MV-4-11 (cell line): ENCODE data around the gene SLC9C2.
"Not testable (repeated sequence)": the region's sequence is repeated elsewhere in the genome, so short reads cannot be mapped to it uniquely, and the experiment has no call there.

Experiments
- DNase-seq: peaks from one replicate; lab custom pipeline; 2025; lab: John Stamatoyannopoulos, UW

SLC9C2 gene, protein sequence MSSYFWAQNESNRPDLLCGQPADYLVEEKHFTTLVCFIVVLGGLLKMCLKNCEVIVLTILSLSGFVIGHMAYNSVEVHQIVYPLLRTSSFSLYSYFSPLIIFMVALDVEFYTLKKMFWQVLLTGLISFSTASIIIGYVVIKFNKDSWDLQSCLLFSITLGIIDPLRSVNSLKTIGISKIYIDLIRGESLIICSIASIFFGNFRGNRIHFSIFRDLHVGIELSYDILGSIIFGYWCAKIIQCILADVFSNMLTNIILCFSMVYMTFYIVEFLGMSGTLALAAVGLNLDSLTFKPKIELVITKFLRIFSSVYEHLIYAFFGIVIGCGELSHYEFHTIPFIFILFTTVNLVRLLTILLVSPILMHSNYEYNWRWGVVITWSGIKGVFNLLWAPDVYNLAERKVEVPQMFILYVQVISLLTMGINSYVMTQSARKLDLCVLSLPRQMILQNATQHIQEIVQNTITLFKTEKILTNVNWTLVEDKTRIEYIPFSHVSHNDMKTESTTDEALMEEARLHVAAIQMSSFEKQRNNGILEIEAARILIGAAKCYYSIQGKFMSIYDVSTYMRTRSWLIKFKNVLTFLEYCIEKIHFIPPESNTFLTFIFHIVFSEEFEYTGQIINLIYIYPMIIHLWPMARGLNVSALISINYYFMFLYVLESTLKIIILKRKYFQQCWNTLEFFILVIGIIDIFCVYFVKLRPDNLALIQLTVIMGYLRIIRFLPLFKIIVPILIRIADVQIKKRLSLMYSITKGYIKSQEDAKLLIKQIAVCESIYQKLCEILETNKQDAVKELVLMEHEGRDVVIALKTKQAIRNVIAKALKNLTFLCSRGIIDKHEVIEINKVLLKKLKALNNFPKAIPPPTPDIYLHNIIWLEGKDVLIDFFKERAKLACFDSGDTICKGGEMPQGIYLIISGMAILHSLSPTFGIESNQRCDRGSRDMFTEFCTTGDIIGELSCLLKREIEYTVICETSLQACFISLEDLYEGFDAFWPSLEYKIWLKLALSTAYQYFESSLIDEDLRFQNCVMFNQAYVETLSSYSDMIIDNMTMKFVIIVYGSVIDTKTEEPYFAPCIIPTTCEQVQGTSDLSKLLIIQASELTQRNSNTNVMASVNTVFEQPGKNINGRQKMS

DNA sequence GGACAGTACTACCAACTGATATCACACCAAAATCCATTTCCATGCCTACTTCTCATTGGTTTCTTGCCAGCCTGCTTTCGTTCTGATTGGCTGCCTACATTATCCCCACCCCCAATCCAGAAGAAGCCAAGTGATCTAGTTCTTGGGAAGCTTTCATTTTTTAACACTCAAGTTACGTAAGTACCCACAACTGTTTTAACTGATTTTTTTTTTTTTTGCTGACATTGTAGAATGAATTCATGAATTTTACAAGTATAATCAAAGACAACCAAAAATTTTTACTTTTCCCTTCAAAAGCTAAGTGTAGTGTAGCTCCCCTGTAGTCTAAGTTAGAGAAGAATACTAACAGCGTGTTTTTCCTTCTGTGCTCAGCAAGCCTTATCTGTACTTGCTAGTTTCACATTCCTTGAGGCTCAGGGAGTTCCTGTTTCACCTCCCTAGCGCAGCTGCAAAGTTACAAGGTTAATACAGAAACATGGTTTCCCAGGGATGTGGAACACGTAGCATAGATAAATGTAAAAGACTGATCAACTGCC is at the start of gene SLC9C2:
Gene SLC9C2, minus strand, starts transcription at position 17 of the 536 bp plus-strand sequence. CDS start 1,296 bp downstream, outside the sequence.
- peak; percentile 91 for DNase-seq

DNA sequence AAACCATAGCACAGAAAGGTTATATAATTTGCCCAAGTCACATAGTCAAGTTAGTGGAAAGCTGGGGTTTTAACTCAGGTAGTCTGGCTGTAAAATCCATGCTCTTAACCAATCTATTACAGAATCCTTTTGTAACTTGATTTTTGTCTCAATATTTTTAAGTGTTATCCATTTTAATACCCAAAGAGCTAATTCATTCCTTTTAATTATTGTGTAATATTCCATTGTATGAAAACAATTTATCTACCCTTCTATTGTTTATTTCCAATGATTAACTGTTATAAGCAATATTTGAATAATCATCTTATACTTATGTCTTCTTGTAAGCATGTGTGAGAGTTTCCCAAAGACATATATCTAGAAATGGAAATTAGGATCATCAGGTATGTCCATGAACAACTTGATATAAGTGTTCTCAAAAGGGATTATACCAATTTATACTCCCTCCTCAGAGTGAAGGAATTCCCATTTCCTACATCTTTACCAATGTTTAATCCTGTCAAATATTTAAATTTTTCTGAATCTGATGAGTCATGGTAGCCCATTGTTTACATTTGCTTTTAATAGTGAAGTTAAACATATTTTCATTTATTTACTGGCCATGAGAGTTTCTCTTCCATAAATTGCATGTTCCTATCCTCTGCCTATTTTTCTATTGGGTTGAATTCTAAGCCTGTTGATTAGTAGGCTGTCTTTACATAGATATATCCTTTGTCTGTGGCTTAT is 46.2 kb upstream of the SLC9C2 start:
- DNase-seq: no peak

DNA sequence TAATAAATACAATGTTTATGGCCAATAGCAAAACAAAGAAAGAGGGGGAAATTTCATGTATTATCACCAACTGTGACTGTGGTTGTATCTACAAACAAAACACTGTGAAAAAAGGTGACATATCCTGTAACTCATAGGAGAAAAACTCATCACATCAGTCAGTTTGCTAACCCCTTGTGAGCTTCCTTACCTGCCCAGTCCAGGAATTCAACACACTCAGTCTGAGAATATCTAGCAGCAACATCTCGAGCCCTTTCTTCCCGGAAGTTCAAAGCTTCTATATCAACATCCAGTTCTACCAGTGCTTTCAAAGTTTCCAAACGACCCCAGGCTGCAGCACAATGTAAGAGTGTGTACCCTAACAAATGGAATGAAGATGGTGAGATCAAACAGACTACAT is 43.8 kb upstream of the SLC9C2 start:
- DNase-seq: no peak

DNA sequence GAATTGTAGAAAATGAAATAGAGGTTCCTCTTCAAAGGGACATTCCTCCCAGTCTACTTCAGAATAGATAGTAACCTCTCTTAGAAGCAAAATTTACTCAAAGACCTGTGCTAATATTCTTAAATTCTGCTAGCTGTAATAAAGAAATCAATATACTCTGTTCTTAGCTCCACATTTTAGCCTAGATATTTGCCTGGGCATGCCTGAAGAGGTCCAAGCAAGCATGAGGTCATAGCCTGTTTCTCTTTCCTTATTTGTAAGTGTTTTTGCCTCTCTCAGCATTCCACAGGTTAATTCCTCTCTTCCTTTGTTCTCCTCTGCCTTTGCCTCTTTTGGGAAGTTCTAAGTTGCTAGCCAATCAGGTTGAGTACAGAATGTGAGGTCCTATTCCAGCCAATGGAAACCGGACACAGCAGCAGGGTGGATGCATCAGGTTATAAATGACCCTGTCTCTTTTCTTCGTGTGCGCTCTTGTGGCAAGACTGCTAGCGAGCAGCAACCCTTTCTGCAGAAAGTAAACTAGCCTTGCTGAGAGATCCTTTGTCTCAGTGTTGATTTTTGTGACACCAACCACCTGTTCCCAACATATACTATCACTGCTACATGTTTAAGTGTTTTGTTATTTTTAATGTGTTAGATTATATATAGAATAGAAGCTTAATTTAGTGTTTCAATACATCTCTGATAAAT is 39.7 kb upstream of the SLC9C2 start:
- not testable (repeated sequence) for DNase-seq

DNA sequence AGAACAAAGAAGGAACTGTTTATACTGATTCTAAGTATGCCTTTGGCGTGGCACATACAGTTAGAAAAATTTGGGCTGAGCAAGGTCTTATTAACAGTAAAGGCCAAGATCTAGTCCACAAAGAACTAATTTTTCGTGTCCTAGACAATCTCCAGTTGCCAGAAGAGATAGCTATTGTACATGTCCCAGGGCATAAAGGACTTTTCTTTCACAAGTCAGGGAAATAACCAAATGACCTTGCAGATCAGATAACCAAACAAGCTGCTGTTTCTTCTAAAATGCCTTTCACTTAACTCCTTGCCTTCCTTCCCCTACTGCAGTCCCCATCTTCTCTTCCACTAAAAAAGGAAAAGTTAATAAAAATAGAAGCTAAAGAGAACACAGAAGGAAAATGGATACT is 36.2 kb upstream of the SLC9C2 start:
- DNase-seq: no peak

DNA sequence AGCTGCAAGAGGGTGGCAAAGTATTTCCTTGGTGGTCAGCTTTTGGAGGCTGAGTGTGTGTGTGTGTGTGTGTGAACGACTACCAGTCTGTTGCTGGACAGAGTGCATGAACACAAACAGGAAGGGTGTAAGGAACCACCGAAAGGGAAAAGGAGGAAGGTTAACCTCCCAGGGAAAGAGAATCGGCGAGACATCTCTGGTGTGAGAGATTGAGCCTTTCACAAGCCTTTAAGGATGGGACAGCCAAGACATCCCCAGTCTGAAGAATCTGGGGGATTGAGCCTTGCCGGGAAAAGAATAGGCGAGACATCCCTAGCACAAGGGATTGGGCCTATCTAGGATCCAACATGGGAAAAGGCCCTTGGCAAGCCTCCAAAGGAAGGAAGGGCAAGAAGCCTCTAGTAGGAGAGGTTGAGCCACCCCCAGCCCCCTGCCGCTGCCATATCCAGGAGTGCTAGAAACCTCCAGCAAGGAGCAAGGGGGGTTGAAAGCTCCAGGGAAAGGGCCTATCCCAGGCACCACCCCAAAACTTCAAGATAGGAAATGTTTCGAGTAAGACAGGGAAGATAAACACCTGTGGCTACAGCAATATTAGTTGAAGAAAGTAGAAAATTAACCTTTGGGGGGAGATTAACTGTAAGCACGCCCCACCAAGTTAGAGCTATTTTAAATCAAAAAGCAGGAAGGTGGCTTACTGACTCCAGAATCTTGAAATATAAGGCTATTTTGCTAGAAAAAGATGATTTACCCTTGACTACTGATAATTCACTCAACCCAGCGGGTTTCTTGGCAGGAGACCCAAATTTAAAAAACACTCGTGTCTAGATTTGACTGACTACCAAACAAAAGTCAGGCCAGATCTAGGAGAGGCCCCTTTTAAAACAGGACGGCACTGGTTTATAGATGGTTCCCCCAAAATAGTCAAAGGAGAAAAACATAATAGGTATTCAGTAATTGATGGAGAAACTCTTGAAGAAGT is 35.5 kb upstream of the SLC9C2 start:
- no peak for DNase-seq

DNA sequence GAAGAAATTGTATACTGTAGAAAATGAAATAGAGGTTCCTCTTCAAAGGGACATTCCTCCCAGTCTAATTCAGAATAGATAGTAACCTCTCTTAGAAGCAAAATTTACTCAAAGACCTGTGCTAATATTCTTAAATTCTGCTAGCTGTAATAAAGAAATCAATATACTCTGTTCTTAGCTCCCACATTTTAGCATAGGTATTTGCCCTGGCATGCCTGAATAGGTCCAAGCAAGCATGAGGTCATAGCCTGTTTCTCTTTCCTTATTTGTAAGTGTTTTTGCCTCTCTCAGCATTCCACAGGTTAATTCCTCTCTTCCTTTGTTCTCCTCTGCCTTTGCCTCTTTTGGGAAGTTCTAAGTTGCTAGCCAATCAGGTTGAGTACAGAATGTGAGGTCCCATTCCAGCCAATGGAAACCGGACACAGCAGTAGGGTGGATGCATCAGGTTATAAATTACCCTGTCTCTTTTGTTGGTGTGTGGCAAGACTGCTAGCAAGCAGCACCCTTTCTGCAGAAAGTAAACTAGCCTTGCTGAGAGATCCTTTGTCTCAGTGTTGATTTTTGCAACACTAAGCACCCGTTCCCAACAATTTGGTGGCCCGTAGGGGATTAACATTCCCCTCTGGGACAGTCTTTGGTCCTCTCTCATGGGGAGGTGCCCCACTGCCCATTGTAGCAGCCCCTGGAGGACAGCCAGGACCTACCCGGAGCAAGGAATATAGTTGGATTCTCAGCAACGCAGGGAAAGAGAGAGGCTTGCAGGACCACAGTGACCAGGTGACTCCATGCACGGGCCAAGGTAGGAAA is 34.6 kb upstream of the SLC9C2 start:
- not testable (repeated sequence) for DNase-seq

DNA sequence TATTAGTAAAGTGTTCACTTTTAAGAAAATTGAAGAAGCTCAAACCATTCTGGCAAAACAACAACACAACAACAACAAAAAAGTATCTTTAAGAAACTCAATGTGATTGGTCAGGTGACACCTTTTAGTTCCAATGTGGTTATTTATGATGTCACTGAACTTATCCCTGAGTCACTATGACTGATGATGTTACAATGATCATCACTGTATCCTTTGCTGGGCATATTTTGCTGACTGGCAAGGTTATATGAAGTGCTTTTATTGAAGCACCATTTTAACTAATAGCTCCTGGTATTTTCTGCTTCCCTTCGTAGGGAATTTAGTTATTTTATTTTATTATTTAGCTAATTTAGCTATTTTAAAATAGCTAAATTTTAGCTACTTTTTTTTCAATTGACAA is 32.2 kb upstream of the SLC9C2 start, which contains the start of gene TEX50:
Gene TEX50, plus strand, starts transcription at position 223 of the 400 bp plus-strand sequence. CDS start 184 bp downstream, outside the sequence.
- no peak for DNase-seq

DNA sequence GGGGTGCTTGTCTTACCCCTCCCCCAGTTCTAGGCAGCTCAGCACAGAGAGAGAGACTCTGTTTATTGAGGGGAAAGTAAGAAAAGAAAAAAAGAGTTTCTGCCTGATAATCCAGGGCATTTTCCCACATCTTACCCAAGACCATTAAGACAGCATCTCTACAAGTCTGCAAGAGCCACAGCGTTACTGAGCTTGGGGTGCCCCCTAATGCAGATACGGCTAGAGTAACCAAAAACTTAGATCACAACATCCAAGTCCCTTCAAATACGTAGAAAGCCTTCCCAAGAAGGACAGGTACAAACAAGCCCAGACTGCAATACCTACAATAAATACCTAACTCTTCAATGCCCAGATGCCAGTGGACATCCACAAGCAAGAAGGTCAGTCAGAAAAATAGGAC is 26.0 kb upstream of the SLC9C2 start:
- DNase-seq: no peak

DNA sequence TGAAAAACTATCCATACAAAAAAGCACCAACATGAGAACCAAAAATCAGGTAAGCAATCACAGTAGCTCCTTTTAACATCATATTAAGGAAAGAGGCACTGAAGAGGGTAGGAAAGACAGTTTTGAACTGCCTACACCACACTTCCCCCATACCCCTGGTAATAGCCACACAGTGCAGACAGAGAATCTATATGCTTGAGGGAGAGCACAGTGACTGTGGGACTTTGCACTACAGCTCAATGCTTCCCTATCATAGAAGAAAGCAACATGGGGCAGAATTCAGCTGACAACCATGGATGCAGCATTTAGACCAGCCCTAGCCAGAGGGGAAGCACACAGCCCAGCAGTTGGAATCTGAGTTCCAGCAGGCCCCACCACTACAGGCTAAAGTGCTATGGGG is 24.4 kb upstream of the SLC9C2 start:
- DNase-seq: no peak

DNA sequence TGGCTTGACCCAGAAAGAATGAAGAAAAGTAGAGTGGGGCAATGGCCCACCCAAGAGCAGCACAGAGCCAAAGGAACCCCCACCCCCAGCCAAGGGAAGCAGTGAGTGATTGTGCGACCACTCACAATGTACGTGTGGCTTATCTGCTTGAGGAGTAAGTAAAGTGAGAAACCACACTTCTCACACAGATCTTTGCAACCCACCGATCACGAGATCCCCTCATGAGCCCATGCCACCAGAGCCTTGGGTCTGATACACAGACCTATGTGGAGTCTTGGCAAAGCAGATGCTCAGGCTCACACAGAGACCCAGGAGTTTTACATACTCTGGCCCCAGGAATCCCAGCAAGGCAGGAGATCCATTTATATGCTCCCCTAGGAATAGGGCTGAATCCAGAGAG is 14.0 kb upstream of the SLC9C2 start:
- no peak for DNase-seq

DNA sequence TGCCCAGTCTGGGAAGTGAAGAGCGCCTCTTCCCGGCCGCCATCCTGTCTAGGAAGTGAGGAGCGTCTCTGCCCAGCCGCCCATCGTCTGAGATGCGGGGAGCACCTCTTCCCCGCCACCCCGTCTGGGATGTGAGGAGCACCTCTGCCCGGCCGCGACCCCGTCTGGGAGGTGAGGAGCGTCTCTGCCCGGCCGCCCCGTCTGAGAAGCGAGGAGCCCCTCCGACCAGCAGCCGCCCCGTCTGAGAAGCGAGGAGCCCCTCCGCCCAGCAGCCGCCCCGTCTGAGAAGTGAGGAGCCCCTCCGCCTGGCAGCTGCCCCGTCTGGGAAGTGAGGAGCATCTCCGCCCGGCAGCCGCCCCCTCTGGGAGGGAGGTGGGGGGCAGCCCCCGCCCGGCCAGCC is 10.2 kb upstream of the SLC9C2 start:
- not testable (repeated sequence) for DNase-seq

DNA sequence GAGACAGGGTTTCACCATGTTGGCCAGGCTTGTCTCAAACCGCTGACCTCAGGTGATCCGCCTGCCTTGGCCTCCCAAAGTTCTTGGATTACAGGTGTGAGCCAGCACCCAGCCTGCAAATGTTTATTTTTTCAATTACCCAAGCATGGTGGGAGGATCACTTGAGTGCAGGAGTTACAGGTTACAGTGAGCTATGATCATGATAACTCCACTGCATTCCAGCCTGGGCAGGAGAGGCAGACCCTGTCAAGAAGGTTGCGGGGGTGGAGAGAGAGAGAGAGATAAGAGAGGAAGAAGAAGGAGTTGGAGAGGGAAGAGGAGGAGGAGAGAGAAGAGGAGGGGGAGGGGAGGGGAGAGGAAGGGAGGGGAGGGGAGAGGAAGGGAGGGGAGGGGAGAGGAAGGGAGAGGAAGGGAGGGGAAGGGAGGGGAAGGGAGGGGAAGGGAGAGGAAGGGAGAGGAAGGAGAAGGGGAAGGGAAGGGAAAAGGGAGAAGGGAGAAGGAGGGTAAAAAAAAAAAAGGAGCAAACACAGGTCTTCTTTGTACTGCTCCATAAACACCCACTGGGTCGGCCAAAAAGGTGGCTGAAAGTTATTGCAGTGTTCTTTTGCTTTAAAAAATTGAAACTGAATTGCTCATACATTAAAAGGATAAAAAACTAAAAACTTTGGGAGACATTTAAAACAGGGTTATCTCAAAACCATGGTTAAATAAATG is 5.8 kb upstream of the SLC9C2 start:
- no peak for DNase-seq

DNA sequence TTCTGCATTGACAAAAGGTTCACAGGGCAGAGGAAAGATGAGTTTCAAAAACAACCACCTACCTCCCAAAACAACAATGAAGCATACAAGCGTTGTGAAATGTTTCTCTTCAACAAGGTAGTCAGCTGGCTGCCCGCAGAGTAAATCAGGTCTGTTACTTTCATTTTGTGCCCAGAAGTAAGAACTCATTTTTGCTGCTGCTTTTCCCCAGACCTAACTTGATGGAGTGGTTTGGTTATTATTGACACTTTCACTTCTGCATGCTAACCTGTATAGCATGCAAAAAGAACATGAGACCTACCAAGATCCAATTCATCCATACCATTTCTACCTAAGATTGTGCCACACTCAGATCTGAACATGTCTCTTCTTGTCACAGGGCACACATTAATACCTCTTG is 1.3 kb downstream of the SLC9C2 start:
- DNase-seq: peak; percentile 44

DNA sequence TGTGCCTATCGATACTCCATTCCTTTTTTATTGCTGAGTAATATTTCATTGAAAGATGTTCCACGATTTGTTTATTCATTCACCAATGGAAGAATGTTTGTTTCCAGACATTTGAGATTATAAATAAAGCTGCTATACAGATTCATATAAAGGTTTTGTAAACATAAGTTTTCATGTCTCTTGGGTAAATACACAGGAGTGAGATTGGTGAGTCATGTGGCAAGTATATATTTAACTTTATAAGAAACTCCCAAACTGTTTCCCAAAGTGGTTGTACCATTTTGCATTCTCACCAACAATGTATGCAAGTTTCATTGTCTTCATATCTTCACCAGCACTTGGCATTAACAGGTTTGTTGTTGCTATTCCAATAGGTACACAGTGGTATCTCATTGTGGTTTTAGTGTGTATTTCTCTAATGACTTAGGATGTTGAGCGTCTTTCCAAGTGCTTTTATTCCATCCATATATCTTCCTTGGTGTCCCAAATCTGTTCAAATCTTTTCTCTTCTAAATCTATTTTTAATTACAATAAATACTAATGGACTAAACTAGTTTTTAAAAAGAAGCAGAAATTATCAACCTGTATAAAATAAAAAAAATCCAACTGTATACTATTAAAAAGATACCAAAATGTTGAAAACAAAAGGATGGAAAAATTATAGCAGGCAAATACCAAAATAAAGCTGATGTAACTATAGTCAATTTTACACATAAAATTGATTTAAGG is 6.6 kb downstream of the SLC9C2 start:
- DNase-seq: no peak

DNA sequence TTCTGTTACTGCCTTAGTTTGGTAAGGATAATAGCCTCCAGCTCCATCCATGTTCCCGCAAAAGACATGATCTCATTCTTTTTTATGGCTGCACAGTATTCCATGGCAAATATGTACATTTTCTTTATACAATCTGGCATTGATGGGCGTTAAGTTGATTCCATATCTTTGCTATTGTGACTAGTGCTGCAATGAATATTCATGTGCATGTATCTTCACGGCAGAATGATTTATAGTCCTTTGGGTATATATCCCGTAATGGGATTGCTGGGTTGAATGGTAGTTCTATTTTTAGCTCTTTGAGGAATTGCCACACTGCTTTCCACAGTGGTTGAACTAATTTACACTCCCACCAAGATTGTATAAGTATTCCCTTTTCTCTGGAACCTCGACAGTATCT is 11.7 kb downstream of the SLC9C2 start:
- not testable (repeated sequence) for DNase-seq

DNA sequence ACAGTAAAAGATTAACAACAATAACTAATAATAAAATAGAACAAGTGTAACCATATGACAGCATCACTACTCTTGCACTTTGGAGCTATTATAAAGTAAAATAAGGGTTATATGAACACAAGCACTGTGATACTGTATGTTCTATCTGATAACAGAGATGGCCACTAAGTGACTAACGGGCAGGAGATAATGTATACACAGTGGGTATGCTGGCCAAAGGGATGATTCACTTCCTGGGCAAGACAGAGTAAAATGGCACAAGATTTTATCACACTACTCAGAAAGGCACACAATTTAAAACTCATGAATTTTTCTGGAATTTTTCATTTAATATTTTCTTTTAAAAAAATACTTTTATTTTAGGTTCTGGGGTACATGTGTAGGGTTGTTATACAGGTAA is 12.3 kb downstream of the SLC9C2 start:
- DNase-seq: no peak
